ENCODE measurements around the gene PXMP2. TPM values are rescaled to one million over a fixed set of nuclear protein-coding genes. Genes with fewer than 3 reads are reported as not detected.

PXMP2 gene
- total and polyA plus RNA-seq, 2 donors from 2014 or later: 23.4 to 90.9 TPM

- H3K4me3 ChIP-seq (ENCODE audit: low read length in 3 of 3): no peak overlapping the region
- H3K9me3 ChIP-seq (ENCODE audit: control insufficient read depth in 2 of 3, insufficient read depth in 1 of 3, low read length in 3 of 3): no peaks in the 10 kb centered on the region
- FAIRE-seq: no peak
- intact Hi-C loops (cut with DNase I): no loop called here
- H3K27ac ChIP-seq (ENCODE audit: low read depth in 2 of 2, low read length in 2 of 2): no peak overlapping the region
- peaks cover 0 to 2% (median 0%) of the 10 kb centered on the region in 3 donors for H3K4me1 ChIP-seq (ENCODE audit: control insufficient read depth in 2 of 3, insufficient read depth in 2 of 3, low read depth in 1 of 3, low read length in 3 of 3)
- no peaks in the 10 kb centered on the region for H3K27me3 ChIP-seq (ENCODE audit: control insufficient read depth, insufficient read depth, low read length)
- peaks cover 0 to 11% (median 5%) of the 10 kb centered on the region in 3 donors for H3K36me3 ChIP-seq (ENCODE audit: control insufficient read depth in 2 of 3, insufficient read depth in 3 of 3, low read length in 3 of 3)
- TF ChIP-seq CTCF (IDR thresholded peaks at IDR 0.05; ENCODE audit: borderline replicate concordance, extremely low read depth, insufficient read depth): no peak
- DNase-seq: peak in 1 of 5 donors; percentile 50
- no peak overlapping the region for H3K9ac ChIP-seq (ENCODE audit: low read length in 3 of 3)
These were observed 45.4 kb upstream of the PXMP2 start for GRCh38 chr12:132641811-132642650.

- H3K9me3 ChIP-seq (ENCODE audit: control insufficient read depth in 2 of 3, insufficient read depth in 1 of 3, low read length in 3 of 3): no peaks in the 10 kb centered on the region
- DNase-seq (peak in 1 of 5 donors; percentile 66), FAIRE-seq (no peak)
- no peak overlapping the region for H3K4me3 ChIP-seq (ENCODE audit: low read length in 3 of 3)
- H3K27ac ChIP-seq (ENCODE audit: low read depth in 2 of 2, low read length in 2 of 2): no peak overlapping the region
- no peak for TF ChIP-seq CTCF (IDR thresholded peaks at IDR 0.05; ENCODE audit: borderline replicate concordance, extremely low read depth, insufficient read depth)
- no peaks in the 10 kb centered on the region for H3K27me3 ChIP-seq (ENCODE audit: control insufficient read depth, insufficient read depth, low read length)
- peaks cover 0 to 8% (median 2%) of the 10 kb centered on the region in 3 donors for H3K36me3 ChIP-seq (ENCODE audit: control insufficient read depth in 2 of 3, insufficient read depth in 3 of 3, low read length in 3 of 3)
- intact Hi-C loops (cut with DNase I): no loop called here
- peaks cover 0 to 2% (median 0%) of the 10 kb centered on the region in 3 donors for H3K4me1 ChIP-seq (ENCODE audit: control insufficient read depth in 2 of 3, insufficient read depth in 2 of 3, low read depth in 1 of 3, low read length in 3 of 3)
- no peak overlapping the region for H3K9ac ChIP-seq (ENCODE audit: low read length in 3 of 3)
These were observed 44.2 kb upstream of the PXMP2 start for GRCh38 chr12:132642846-132643835.

GRCh38 chr12:132646850-132647249, 40.5 kb upstream of the PXMP2 start:
- intact Hi-C loops (cut with DNase I): no loop called here
- Histone ChIP-seq H3K36me3 (ENCODE audit: control insufficient read depth in 2 of 3, insufficient read depth in 3 of 3, low read length in 3 of 3) (peaks cover 0 to 5% (median 0%) of the 10 kb centered on the region in 3 donors), H3K4me1 (ENCODE audit: control insufficient read depth in 2 of 3, insufficient read depth in 2 of 3, low read depth in 1 of 3, low read length in 3 of 3) (no peaks in the 10 kb centered on the region), H3K9me3 (ENCODE audit: control insufficient read depth in 2 of 3, insufficient read depth in 1 of 3, low read length in 3 of 3) (no peaks in the 10 kb centered on the region), H3K4me3 (ENCODE audit: low read length in 3 of 3) (no peak overlapping the region), H3K27ac (ENCODE audit: low read depth in 2 of 2, low read length in 2 of 2) (no peak overlapping the region), H3K9ac (ENCODE audit: low read length in 3 of 3) (no peak overlapping the region), H3K27me3 (ENCODE audit: control insufficient read depth, insufficient read depth, low read length) (no peaks in the 10 kb centered on the region)
- FAIRE-seq (no peak), DNase-seq (peak in 1 of 5 donors; percentile 4)
- TF ChIP-seq CTCF (IDR thresholded peaks at IDR 0.05; ENCODE audit: borderline replicate concordance, extremely low read depth, insufficient read depth): no peak
